HepG2 (cell line): ENCODE results near the gene GAREM1. TPM values are rescaled to one million over a fixed set of nuclear protein-coding genes. Genes with fewer than 3 reads are reported as not detected.
A peak's percentile ranks its signal among the peaks of the same experiment; 100 is the strongest.

Source experiments
- ATAC-seq: fragments of 200-7000 bp; cut with Tn5 transposase; 3 replicates; pipeline ENCODE4 v1.9.1; 2020; ENCODE audit warnings: mild to moderate bottlenecking, moderate library complexity
- BruUV-seq: library from RNA; stranded (reverse); fragments of 400-500 nt; replicated peaks from 2 replicates; lab custom pipeline; 2021; lab: Mats Ljungman, UMichigan
- CTCF ChIA-PET: fragments of 300-600 bp; formaldehyde crosslinking; extraction: SDS; loops from one replicate; lab custom pipeline; 2021; ENCODE audit warnings: low total read pairs, inconsistent platforms, low intra/inter-chr PET ratio; lab: Yijun Ruan, JAX
- POLR2A ChIA-PET: fragments of 350-600 bp; sonication (Branson Sonifier 250); formaldehyde crosslinking; loops from one replicate; lab custom pipeline; 2020; ENCODE audit warnings: antibody characterized with exemption, inconsistent platforms; lab: Yijun Ruan, JAX
- DNase-seq: peaks from one replicate; pipeline ENCODE4 v3.0.0-alpha.2; 2015; ENCODE audit warnings: low spot score
- FAIRE-seq: peaks from 3 replicates; lab custom pipeline; 2011; peaks lifted over from hg19 to GRCh38; lab: Jason Lieb, UNC
- H2AFZ ChIP-seq: one replicate; pipeline ENCODE4 v1.6.1; 2011; ENCODE audit warnings: low read length, inconsistent platforms
- H3K27ac ChIP-seq: fragments of 300-600 bp; 3 replicates; pipeline ENCODE4 v1.8.0; 2011; ENCODE audit warnings: mixed run types, mild to moderate bottlenecking, mixed read lengths, low read length, inconsistent platforms; ENCODE audit not compliant: insufficient read depth; ENCODE audit errors: extremely low read length
- H3K27me3 ChIP-seq, 2 experiments: fragments of 200-600 bp in 1 of 2; 2 replicates in 1 of 2; 3 replicates in 1 of 2; pipeline versions ENCODE4 v1.6.0 to v1.8.0; 2011; ENCODE audit warnings: low read length in 2 of 2, mild to moderate bottlenecking in 2 of 2, moderate library complexity in 2 of 2, inconsistent platforms in 1 of 2; ENCODE audit not compliant: insufficient read depth in 2 of 2, control insufficient read depth in 1 of 2
- H3K36me3 ChIP-seq, 2 experiments: fragments of 200-600 bp in 1 of 2; replicated peaks in 1 of 2; 2 replicates in 1 of 2; 3 replicates in 1 of 2; pipeline versions ENCODE4 v1.5.1 to v1.8.0; 2011; ENCODE audit warnings: low read length in 2 of 2, inconsistent platforms in 1 of 2; ENCODE audit not compliant: insufficient read depth in 2 of 2, control insufficient read depth in 1 of 2
- H3K4me1 ChIP-seq: 2 replicates; pipeline ENCODE4 v1.5.1; 2012; ENCODE audit warnings: low read length, inconsistent platforms; ENCODE audit not compliant: insufficient read depth
- H3K4me2 ChIP-seq: 2 replicates; pipeline ENCODE4 v1.6.0; 2011; ENCODE audit warnings: low read depth, low read length, inconsistent platforms
- H3K4me3 ChIP-seq, 3 experiments: fragments of 200-600 bp in 1 of 3; sonication (generic), shearing (Covaris generic) in 1 of 3; replicated peaks in 1 of 3; 2 replicates each; pipeline ENCODE4 v1.5.1; 2011 to 2016; ENCODE audit warnings: low read length in 3 of 3, inconsistent platforms in 2 of 3, low read depth in 2 of 3, mild to moderate bottlenecking in 2 of 3, control low read depth in 1 of 3, mixed read lengths in 1 of 3; ENCODE audit not compliant: insufficient read depth in 1 of 3
- H3K79me2 ChIP-seq: one replicate; pipeline ENCODE4 v1.6.1; 2011; ENCODE audit warnings: low read length, inconsistent platforms; ENCODE audit not compliant: insufficient read depth
- H3K9ac ChIP-seq: 2 replicates; pipeline ENCODE4 v1.6.0; 2011; ENCODE audit warnings: mild to moderate bottlenecking, low read depth, low read length, inconsistent platforms; ENCODE audit not compliant: insufficient read depth
- H3K9me3 ChIP-seq: 2 replicates; pipeline ENCODE4 v1.5.1; 2012; ENCODE audit warnings: mild to moderate bottlenecking, low read length
- H4K20me1 ChIP-seq: 2 replicates; pipeline ENCODE4 v1.6.0; 2011; ENCODE audit warnings: inconsistent platforms, mild to moderate bottlenecking, low read length, moderate library complexity; ENCODE audit not compliant: insufficient read depth
- HMGXB3 ChIP-seq: sonication (generic); formaldehyde crosslinking; IDR thresholded peaks from 2 replicates; pipeline ENCODE4 v1.4.0; 2020; ENCODE audit warnings: missing genetic modification reagents, borderline replicate concordance
- MTERF4 ChIP-seq: sonication (generic); formaldehyde crosslinking; IDR thresholded peaks from 2 replicates; pipeline ENCODE4 v1.8.0; 2023; ENCODE audit warnings: mild to moderate bottlenecking, missing genetic modification reagents
- RARA ChIP-seq: IDR thresholded peaks from 2 replicates; pipeline ENCODE4 v1.6.1; 2016; ENCODE audit warnings: missing genetic modification reagents, missing compliant biosample characterization
- RXRB ChIP-seq: IDR thresholded peaks from 2 replicates; pipeline ENCODE4 v1.6.1; 2016; ENCODE audit warnings: borderline replicate concordance, missing genetic modification reagents, missing compliant biosample characterization
- SNAPC2 ChIP-seq: sonication (generic); formaldehyde crosslinking; IDR thresholded peaks from 2 replicates; pipeline ENCODE4 v1.8.1; 2022; ENCODE audit warnings: mild to moderate bottlenecking, missing genetic modification reagents
- SOX5 ChIP-seq: IDR thresholded peaks from 2 replicates; pipeline ENCODE4 v1.6.1; 2016; ENCODE audit warnings: borderline replicate concordance
- ZC3H4 ChIP-seq: sonication (generic); formaldehyde crosslinking; IDR thresholded peaks from 2 replicates; pipeline ENCODE4 v1.4.0; 2020; ENCODE audit warnings: missing genetic modification reagents, borderline replicate concordance
- ZNF512 ChIP-seq: sonication (generic); formaldehyde crosslinking; IDR thresholded peaks from 2 replicates; pipeline ENCODE4 v1.4.0; 2020; ENCODE audit warnings: mild to moderate bottlenecking, missing genetic modification reagents
- ZNF724P ChIP-seq: sonication (generic); formaldehyde crosslinking; IDR thresholded peaks from 2 replicates; pipeline ENCODE4 v1.8.0; 2022; ENCODE audit warnings: missing genetic modification reagents, borderline replicate concordance
- WGBS: methylation state at CpG from one replicate; pipeline ENCODE4 v1.1.6; 2017; ENCODE audit warnings: low lambda C conversion rate; 5-methylcytosine and 5-hydroxymethylcytosine counted together
- in situ Hi-C: cut with HindIII; loops from 2 replicates; pipeline ENCODE4 v1.10.0; 2017; ENCODE audit warnings: low pct_unique_long_range_greater_than_20kb; ENCODE audit not compliant: extremely low pct_ligation_motif_present
- intact Hi-C: fragments of 100-400 bp; cut with micrococcal nuclease; formaldehyde crosslinking; loops from one replicate; pipeline ENCODE4 v1.10.0; 2022; ENCODE audit not compliant: unreplicated experiment
- polyA plus RNA-seq, 8 experiments: library from polyadenylated mRNA; depleted of rRNA in 3 of 8; stranded (reverse) in 7 of 8; unstranded in 1 of 8; fragments of >200 nt; fragmentation: Illumina TruSeq in 4 of 8; extraction: Trizol in 4 of 8; gene quantifications; 2 replicates each; pipeline versions ENCODE4 v1.2.1 to v1.2.3, GENCODE V29; 2011 to 2016; ENCODE audit warnings: low read depth in 4 of 8, missing spikeins in 1 of 8, mixed read lengths in 1 of 8; ENCODE audit not compliant: insufficient read depth in 1 of 8
- total RNA-seq, 5 experiments: library from RNA; depleted of rRNA; stranded (reverse); fragments of >200 nt; fragmentation: Illumina TruSeq; extraction: Trizol; gene quantifications; 2 replicates each; pipeline ENCODE4 v1.2.3, GENCODE V29; 2016; ENCODE audit warnings: low read depth in 1 of 5

Gene GAREM1
- total and polyA plus RNA-seq, 2 of the 13 experiments (the other 11 are each of a cell fraction or from before 2014, with no cell fraction given) = 2.5 to 2.9 TPM

GRCh38 chr18:32378705-32379104, 92.0 kb downstream of the GAREM1 start (continued):
- TF ChIP-seq SOX5 (CRISPR knock-in tag) = peak; percentile 36; the same call in 1 of the 2 replicates
- no peak for TF ChIP-seq ZNF724P (CRISPR knock-in tag)
- TF ChIP-seq SNAPC2 (CRISPR knock-in tag) = no peak
- 0 out of 2 replicates have a peak, but pooled peaks have one; percentile 67 for TF ChIP-seq HMGXB3 (CRISPR knock-in tag)
- TF ChIP-seq ZC3H4 (CRISPR knock-in tag) = no peak
- no peak for TF ChIP-seq ZNF512 (CRISPR knock-in tag)

- Histone ChIP-seq H3K36me3 (no peaks in the 10 kb centered on the region), H4K20me1 (no peaks in the 10 kb centered on the region), H3K27ac (no peak overlapping the region), H2AFZ (no peak overlapping the region), H3K79me2 (no peaks in the 10 kb centered on the region), H3K4me1 (peaks cover 52% of the 10 kb centered on the region), H3K27me3 (no peaks in the 10 kb centered on the region), H3K4me3 (no peak overlapping the region), H3K4me2 (no peak overlapping the region), H3K9me3 (no peaks in the 10 kb centered on the region), H3K9ac (no peak overlapping the region)
- CTCF ChIA-PET = no interaction called here
- BruUV-seq = no TSS peak
- ATAC-seq = no peak
- DNase-seq = no peak
- in situ Hi-C loops (no loop called here), intact Hi-C loops (loop anchor here (2.0 to 5.0 kb wide), 4 partner anchors 23 to 87 kb away; no protein-coding TSS in a partner anchor)
- POLR2A ChIA-PET = interaction anchor here (2.0 kb wide), 1 partner anchor 24 kb away, joined by 7 read pairs; no protein-coding TSS in a partner anchor
- peak; percentile 18 for FAIRE-seq
- TF ChIP-seq RARA (0 out of 2 replicates have a peak, but pooled peaks have one; percentile 27), MTERF4 (CRISPR knock-in tag) (no peak), RXRB (peak; percentile 45; the same call in 1 of the 2 replicates)
- WGBS = 90% methylated on average over 3 of the region's 3 CpGs
Measured at GRCh38 chr18:32373995-32374394, 96.7 kb downstream of the GAREM1 start.
